Stimulated activated naive CD8-positive, alpha-beta T cell treated with anti-CD3 and anti-CD28 coated beads, Interleukin-15, amount 100 ng/mL, for 72 hours (primary cell): ENCODE data around the gene MAP2K5.
A peak's percentile ranks its signal among the peaks of the same experiment; 100 is the strongest.

Experiments used
- ATAC-seq: fragments of 150-1000 bp; cut with Tn5 transposase; 2 replicates; pipeline ENCODE4 v1.10.0; 2021; ENCODE audit warnings: mild to moderate bottlenecking, moderate library complexity
- DNase-seq, 2 donors: peaks; one replicate each; pipeline ENCODE4 v3.0.0; 2021 to 2022
- H3K27ac Mint-ChIP-seq, 2 donors: one replicate each; pipeline ENCODE4 v1.8.0; 2022; ENCODE audit warnings: mild to moderate bottlenecking in 2 of 2, mixed read lengths in 2 of 2, moderate library complexity in 2 of 2
- H3K27me3 Mint-ChIP-seq: one replicate; pipeline ENCODE4 v1.8.0; 2022; ENCODE audit warnings: mixed read lengths
- H3K4me1 Mint-ChIP-seq: one replicate; pipeline ENCODE4 v1.8.0; 2022; ENCODE audit warnings: mild to moderate bottlenecking, mixed read lengths
- H3K4me3 Mint-ChIP-seq, 2 donors: one replicate each; pipeline ENCODE4 v1.8.0; 2022; ENCODE audit warnings: mild to moderate bottlenecking in 2 of 2, mixed read lengths in 2 of 2, moderate library complexity in 1 of 2
- H3K9me3 Mint-ChIP-seq, 2 donors: one replicate each; pipeline ENCODE4 v1.8.0; 2022; ENCODE audit warnings: mixed read lengths in 2 of 2

MAP2K5 gene

GRCh38 chr15:67770358-67770628 lies 227.8 kb downstream of the MAP2K5 start:
- ATAC-seq (no peak), DNase-seq (no peak)
- H3K9me3 Mint-ChIP-seq, result no peaks in the 10 kb centered on the region
- H3K4me3 Mint-ChIP-seq, result no peak overlapping the region
- no peaks in the 10 kb centered on the region for H3K27me3 Mint-ChIP-seq
- H3K4me1 Mint-ChIP-seq, result peaks cover 19% of the 10 kb centered on the region
- H3K27ac Mint-ChIP-seq, result no peak overlapping the region

DNA sequence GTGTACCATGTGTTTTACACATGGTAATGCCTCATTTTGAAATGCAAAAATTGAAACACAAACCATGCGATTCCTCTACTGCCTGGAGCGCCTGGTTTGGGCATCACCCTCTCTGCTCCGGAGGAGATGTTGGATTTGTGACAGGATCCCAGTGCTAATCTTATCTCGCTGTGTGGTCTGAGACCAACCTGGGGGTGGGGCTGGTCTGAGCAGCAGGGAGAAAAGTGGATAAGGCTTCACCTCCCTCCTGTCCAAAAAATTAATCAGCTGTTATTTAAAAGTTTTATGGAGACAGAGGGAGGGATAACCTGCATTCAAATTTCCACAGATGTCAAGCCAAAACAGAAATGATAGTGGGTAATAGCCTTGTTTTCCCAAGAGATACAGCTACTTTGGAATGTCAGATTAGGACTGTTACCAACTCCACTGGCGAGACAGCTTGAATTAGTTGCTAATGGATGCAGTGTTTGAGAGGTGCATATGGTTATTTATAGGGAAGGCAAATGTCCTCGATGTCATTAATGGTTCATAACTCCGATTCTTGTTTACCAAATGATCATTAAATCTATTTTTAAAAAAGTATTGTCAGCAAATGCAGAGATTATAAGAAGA lies 228.8 kb downstream of the MAP2K5 start:
- DNase-seq (no peak), ATAC-seq (no peak)
- no peak overlapping the region for H3K4me3 Mint-ChIP-seq
- no peaks in the 10 kb centered on the region for H3K27me3 Mint-ChIP-seq
- H3K9me3 Mint-ChIP-seq, result no peaks in the 10 kb centered on the region
- no peak overlapping the region for H3K27ac Mint-ChIP-seq
- H3K4me1 Mint-ChIP-seq, result peaks cover 16% of the 10 kb centered on the region

DNA sequence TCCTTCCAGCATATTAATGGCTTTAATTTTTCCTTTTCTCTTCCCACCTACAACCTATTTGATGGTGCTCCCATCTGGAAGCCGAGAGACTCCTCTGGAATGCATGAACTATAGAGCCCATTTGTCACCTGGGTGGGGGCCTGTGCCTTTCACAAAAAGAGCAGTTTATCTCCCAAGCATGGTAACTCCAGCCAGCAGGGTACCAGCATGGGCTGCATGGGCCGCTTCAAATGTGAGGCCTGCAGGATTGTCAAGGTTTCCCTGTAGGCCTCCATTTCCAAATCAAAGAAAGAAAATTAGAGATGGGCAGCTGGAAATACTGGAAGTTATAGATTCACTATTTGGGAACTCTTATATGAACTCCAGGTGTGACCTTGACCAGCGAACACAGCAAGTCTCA lies 232.1 kb downstream of the MAP2K5 start:
- ATAC-seq (no peak), DNase-seq (no peak)
- no peaks in the 10 kb centered on the region for H3K4me1 Mint-ChIP-seq
- H3K4me3 Mint-ChIP-seq, result no peak overlapping the region
- H3K27ac Mint-ChIP-seq, result no peak overlapping the region
- H3K27me3 Mint-ChIP-seq, result no peaks in the 10 kb centered on the region
- H3K9me3 Mint-ChIP-seq, result no peaks in the 10 kb centered on the region

DNA sequence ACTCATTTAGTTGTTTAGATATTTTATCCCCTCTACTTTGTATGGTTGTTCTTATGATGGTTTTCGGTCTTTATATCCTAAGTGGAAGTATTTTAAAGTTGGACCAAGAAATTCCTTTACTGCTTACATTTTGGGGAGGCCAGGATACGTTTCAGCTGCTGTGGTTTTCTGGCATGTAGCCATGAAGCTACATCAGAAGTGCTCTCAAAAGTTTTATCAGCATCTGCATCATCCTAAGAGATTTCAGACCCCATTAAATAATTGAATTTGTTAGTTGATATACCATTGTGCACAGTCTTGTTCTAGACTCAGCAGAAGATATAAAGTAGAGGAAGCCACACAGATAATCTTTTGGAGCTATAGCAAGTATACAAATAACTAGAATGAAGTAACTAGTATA lies 232.7 kb downstream of the MAP2K5 start:
- H3K9me3 Mint-ChIP-seq, result no peaks in the 10 kb centered on the region
- no peak overlapping the region for H3K4me3 Mint-ChIP-seq
- H3K27ac Mint-ChIP-seq, result peak overlapping the region in 1 of 2 donors; percentile 9
- no peak for DNase-seq
- no peaks in the 10 kb centered on the region for H3K27me3 Mint-ChIP-seq
- ATAC-seq, result no peak
- H3K4me1 Mint-ChIP-seq, result no peaks in the 10 kb centered on the region

GRCh38 chr15:67775998-67776397 lies 233.5 kb downstream of the MAP2K5 start:
- Mint-ChIP-seq H3K27ac (no peak overlapping the region), H3K27me3 (no peaks in the 10 kb centered on the region), H3K4me3 (no peak overlapping the region), H3K4me1 (no peaks in the 10 kb centered on the region), H3K9me3 (no peaks in the 10 kb centered on the region)
- ATAC-seq, result no peak
- DNase-seq, result no peak

DNA sequence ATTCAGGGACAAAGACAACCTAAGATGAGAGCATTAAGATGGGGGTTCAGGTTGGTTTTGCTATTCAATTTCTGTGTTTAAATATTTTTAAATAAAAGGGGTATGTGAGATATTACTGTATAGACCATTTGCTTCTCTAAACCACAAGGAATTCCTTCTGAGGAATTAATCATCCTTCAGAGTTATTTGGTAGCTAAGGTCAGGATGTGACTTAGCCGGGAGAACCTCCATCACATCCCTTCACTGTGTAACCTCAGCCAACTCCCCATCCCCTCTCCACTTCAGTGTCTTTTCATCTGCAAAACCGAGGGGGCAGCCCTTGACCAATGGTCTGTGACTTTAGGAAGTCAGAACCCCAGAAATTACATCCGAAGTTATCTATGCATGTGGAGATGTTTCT lies 234.1 kb downstream of the MAP2K5 start:
- no peaks in the 10 kb centered on the region for H3K4me1 Mint-ChIP-seq
- DNase-seq, result no peak
- no peak overlapping the region for H3K27ac Mint-ChIP-seq
- no peak for ATAC-seq
- no peaks in the 10 kb centered on the region for H3K27me3 Mint-ChIP-seq
- H3K9me3 Mint-ChIP-seq, result no peaks in the 10 kb centered on the region
- no peak overlapping the region for H3K4me3 Mint-ChIP-seq

GRCh38 chr15:67777071-67777470 lies 234.6 kb downstream of the MAP2K5 start:
- no peaks in the 10 kb centered on the region for H3K4me1 Mint-ChIP-seq
- no peak overlapping the region for H3K27ac Mint-ChIP-seq
- H3K9me3 Mint-ChIP-seq, result no peaks in the 10 kb centered on the region
- no peaks in the 10 kb centered on the region for H3K27me3 Mint-ChIP-seq
- H3K4me3 Mint-ChIP-seq, result no peak overlapping the region
- DNase-seq, result no peak
- no peak for ATAC-seq

DNA sequence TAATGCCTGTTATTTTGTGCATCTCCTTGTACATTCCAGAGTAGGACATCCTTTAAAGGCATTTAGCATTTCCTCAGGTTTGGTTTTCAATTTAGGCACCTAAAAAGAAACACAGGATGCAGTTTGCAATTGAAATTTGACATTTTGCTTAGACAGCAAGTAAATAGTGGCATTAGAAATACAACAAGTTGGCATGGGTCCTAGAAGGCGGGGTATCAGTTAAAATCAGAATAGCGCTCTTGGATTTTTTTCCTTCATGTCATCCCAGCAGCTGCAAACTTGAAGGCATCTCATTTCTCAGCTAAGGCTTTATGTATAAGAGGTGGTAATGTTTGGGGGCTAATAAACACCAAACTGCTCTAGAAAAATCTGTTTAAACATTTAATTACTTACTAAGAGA lies 235.3 kb downstream of the MAP2K5 start:
- Mint-ChIP-seq H3K27ac (no peak overlapping the region), H3K27me3 (no peaks in the 10 kb centered on the region), H3K4me3 (no peak overlapping the region), H3K4me1 (peaks cover 3% of the 10 kb centered on the region), H3K9me3 (no peaks in the 10 kb centered on the region)
- no peak for DNase-seq
- no peak for ATAC-seq

- H3K9me3 Mint-ChIP-seq, result no peaks in the 10 kb centered on the region
- ATAC-seq (no peak), DNase-seq (no peak)
- H3K27me3 Mint-ChIP-seq, result no peaks in the 10 kb centered on the region
- H3K27ac Mint-ChIP-seq, result no peak overlapping the region
- H3K4me1 Mint-ChIP-seq, result peaks cover 16% of the 10 kb centered on the region
- H3K4me3 Mint-ChIP-seq, result no peak overlapping the region
Measured at GRCh38 chr15:67778968-67779548, 236.6 kb downstream of the MAP2K5 start.

DNA sequence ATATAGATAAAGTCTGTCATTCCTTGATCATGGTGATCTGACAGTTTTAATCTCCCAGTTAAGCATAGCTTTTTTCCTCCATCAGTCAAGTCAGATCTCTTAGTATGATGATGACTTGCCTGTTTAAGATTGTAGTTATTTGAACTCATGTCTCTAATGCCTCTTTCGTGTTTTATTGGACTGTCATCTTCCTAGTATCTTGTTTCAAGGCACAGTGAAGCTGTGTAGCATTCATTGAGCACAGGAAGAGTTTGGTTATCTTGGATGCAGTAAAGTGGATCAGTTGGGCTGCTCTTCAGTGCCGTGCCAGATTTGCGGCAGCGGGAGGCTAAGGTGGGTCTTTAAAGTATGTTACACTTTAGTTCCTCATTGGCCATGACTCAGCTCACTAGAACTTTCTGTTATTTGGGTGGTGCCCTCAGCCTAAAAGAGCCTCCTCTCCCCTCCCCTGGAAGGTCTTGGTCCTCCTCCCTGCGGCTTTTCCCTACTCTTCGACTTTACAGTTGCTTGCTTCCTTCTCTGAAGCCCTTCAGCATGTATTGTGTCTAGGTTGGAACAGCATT lies 237.1 kb downstream of the MAP2K5 start:
- Mint-ChIP-seq H3K4me1 (peaks cover 21% of the 10 kb centered on the region), H3K9me3 (no peaks in the 10 kb centered on the region), H3K27me3 (no peaks in the 10 kb centered on the region), H3K27ac (no peak overlapping the region), H3K4me3 (no peak overlapping the region)
- ATAC-seq, result no peak
- DNase-seq, result no peak

DNA sequence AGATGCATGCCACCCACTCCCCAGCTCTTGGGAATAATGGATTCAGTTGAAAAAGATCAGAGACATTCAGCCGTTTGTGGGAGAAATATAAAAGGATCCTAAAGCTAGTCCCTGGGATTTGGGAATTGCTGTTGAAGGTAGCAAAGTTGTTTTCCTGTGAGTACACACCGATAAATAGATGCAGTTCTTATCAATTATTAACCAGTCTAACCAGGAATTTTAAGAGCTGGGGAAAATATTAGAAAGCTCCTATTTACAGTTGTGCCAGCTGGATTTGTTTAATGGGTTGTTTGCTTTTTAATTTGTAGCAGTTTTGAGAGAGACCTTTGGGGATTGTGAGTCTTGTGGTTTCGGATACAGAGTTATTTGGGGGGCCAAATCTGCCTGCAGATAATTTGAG lies 238.6 kb downstream of the MAP2K5 start:
- ATAC-seq (no peak), DNase-seq (no peak)
- no peaks in the 10 kb centered on the region for H3K27me3 Mint-ChIP-seq
- no peak overlapping the region for H3K27ac Mint-ChIP-seq
- H3K9me3 Mint-ChIP-seq, result no peaks in the 10 kb centered on the region
- H3K4me3 Mint-ChIP-seq, result no peak overlapping the region
- H3K4me1 Mint-ChIP-seq, result peaks cover 27% of the 10 kb centered on the region

GRCh38 chr15:67781907-67782690 lies 239.6 kb downstream of the MAP2K5 start:
- H3K4me3 Mint-ChIP-seq, result no peak overlapping the region
- no peak for ATAC-seq

GRCh38 chr15:67782691-67782991 lies 240.1 kb downstream of the MAP2K5 start:
- Mint-ChIP-seq H3K27me3 (no peaks in the 10 kb centered on the region), H3K4me1 (peaks cover 27% of the 10 kb centered on the region), H3K4me3 (no peak overlapping the region), H3K9me3 (no peaks in the 10 kb centered on the region), H3K27ac (no peak overlapping the region)
- ATAC-seq, result no peak
- no peak for DNase-seq

More at GRCh38 chr15:67781907-67782690, 239.6 kb downstream of the MAP2K5 start:
- no peaks in the 10 kb centered on the region for H3K27me3 Mint-ChIP-seq
- peaks cover 27% of the 10 kb centered on the region for H3K4me1 Mint-ChIP-seq
- H3K27ac Mint-ChIP-seq, result no peak overlapping the region
- H3K9me3 Mint-ChIP-seq, result no peaks in the 10 kb centered on the region
- no peak for DNase-seq

- H3K4me3 Mint-ChIP-seq, result peak overlapping the region; percentile 7 to 23
Measured at GRCh38 chr15:67783303-67783702, 240.8 kb downstream of the MAP2K5 start.

GRCh38 chr15:67784090-67784781 lies 241.7 kb downstream of the MAP2K5 start:
- H3K4me3 Mint-ChIP-seq, result no peak overlapping the region
- DNase-seq (no peak), ATAC-seq (no peak)
- no peak overlapping the region for H3K27ac Mint-ChIP-seq
- no peaks in the 10 kb centered on the region for H3K27me3 Mint-ChIP-seq
- no peaks in the 10 kb centered on the region for H3K9me3 Mint-ChIP-seq
- peaks cover 27% of the 10 kb centered on the region for H3K4me1 Mint-ChIP-seq

More at GRCh38 chr15:67783303-67783702, 240.8 kb downstream of the MAP2K5 start:
- no peaks in the 10 kb centered on the region for H3K27me3 Mint-ChIP-seq
- peak overlapping the region; percentile 50 to 55 for H3K27ac Mint-ChIP-seq
- ATAC-seq (peak; percentile 98), DNase-seq (peak; percentile 30 to 70)
- H3K4me1 Mint-ChIP-seq, result peaks cover 27% of the 10 kb centered on the region
- no peaks in the 10 kb centered on the region for H3K9me3 Mint-ChIP-seq

DNA sequence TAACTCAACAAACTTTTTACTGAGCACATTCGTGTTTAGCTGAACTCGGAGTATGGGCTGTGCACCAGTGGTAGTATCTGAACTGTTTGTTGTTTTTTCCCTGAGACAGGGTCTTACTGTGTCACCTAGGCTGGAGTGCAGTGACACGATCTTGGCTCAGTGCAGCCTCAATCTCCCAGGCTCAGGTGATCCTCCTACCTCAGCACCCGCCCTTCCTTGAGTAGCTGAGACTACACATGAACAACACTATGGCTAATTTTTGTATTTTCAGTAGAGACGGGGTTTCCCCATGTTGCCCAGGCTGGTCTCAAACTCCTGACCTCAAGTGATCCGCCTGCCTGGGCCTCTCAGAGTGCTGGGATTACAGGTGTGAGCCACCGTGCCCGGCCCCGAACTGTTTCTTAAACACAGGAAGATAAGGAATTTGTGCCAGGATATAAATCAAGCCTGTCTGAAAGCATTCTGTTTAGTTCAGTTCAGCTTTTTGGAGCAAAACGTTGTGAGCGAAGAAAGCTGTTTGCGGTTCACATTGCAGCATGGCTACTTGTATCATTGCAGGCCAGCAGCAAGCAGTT lies 242.4 kb downstream of the MAP2K5 start:
- H3K4me3 Mint-ChIP-seq, result no peak overlapping the region

More for the DNA sequence above, 242.4 kb downstream of the MAP2K5 start:
- H3K27me3 Mint-ChIP-seq, result no peaks in the 10 kb centered on the region
- peaks cover 27% of the 10 kb centered on the region for H3K4me1 Mint-ChIP-seq
- ATAC-seq, result no peak
- no peaks in the 10 kb centered on the region for H3K9me3 Mint-ChIP-seq
- no peak overlapping the region for H3K27ac Mint-ChIP-seq
- no peak for DNase-seq
